Measurements from ENCODE around the gene SLC27A4.

Gene SLC27A4

GRCh38 chr9:128325629-128326028 lies 14.7 kb upstream of the SLC27A4 start:
- H3K27ac ChIP-seq: no peak overlapping the region
- TF ChIP-seq ZFX (IDR thresholded peaks at IDR 0.05; ENCODE audit: borderline replicate concordance): no peak
- TF ChIP-seq, protein P1, sequence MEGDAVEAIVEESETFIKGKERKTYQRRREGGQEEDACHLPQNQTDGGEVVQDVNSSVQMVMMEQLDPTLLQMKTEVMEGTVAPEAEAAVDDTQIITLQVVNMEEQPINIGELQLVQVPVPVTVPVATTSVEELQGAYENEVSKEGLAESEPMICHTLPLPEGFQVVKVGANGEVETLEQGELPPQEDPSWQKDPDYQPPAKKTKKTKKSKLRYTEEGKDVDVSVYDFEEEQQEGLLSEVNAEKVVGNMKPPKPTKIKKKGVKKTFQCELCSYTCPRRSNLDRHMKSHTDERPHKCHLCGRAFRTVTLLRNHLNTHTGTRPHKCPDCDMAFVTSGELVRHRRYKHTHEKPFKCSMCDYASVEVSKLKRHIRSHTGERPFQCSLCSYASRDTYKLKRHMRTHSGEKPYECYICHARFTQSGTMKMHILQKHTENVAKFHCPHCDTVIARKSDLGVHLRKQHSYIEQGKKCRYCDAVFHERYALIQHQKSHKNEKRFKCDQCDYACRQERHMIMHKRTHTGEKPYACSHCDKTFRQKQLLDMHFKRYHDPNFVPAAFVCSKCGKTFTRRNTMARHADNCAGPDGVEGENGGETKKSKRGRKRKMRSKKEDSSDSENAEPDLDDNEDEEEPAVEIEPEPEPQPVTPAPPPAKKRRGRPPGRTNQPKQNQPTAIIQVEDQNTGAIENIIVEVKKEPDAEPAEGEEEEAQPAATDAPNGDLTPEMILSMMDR (IDR thresholded peaks at IDR 0.05): no peak

- TF ChIP-seq, protein P1 (IDR thresholded peaks at IDR 0.05): no peak
- no peak for TF ChIP-seq ZFX (IDR thresholded peaks at IDR 0.05; ENCODE audit: borderline replicate concordance)
- no peak overlapping the region for H3K27ac ChIP-seq
Observed at GRCh38 chr9:128333451-128333869, 6.9 kb upstream of the SLC27A4 start.

GRCh38 chr9:128335161-128335560 lies 5.2 kb upstream of the SLC27A4 start:
- H3K27ac ChIP-seq: no peak overlapping the region
- no peak for TF ChIP-seq ZFX (IDR thresholded peaks at IDR 0.05; ENCODE audit: borderline replicate concordance)
- TF ChIP-seq, protein P1 (IDR thresholded peaks at IDR 0.05): no peak

DNA sequence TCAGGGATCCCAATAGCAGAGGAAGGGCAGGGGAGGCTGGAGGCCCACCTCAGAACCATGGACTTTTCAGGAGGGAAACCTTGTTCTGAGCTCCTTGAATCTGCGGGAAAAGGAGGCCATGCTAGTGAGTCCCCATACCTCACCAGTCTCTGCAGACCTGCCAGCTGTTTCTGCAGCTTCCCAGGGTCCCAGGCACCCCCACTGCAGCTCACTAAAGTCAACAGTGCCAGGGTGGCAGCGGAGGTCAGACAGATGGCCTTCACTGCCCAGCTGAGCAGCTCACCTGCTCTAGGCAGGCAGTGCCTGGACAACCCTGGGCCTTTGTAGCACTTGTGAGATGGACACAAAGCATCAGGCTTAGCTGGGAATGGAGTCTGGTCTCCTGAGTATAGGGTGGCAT lies 4.4 kb upstream of the SLC27A4 start:
- no peak overlapping the region for H3K27ac ChIP-seq
- no peak for TF ChIP-seq ZFX (IDR thresholded peaks at IDR 0.05; ENCODE audit: borderline replicate concordance)
- TF ChIP-seq, protein P1 (IDR thresholded peaks at IDR 0.05): no peak

DNA sequence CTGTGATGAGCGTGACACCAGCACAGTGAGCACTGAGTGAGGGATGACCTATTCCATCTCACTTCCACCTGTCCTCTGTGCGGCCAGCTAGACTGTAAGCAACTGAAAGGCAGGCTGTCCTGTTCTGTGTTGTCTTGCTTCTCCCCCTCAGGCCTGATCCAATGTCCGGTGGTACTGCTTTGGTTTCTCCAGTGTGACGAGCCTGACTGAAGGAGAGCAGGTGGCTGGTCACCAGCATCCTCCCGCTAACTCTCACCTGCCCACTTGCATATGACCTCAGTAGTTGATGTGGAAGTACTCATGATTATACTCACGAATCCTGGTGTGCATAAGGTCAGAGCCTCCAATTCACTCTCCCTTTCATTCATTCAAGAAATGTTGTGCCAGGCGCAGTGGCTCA lies 2.4 kb upstream of the SLC27A4 start:
- no peak for TF ChIP-seq ZFX (IDR thresholded peaks at IDR 0.05; ENCODE audit: borderline replicate concordance)
- TF ChIP-seq, protein P1 (IDR thresholded peaks at IDR 0.05): no peak
- no peak overlapping the region for H3K27ac ChIP-seq

DNA sequence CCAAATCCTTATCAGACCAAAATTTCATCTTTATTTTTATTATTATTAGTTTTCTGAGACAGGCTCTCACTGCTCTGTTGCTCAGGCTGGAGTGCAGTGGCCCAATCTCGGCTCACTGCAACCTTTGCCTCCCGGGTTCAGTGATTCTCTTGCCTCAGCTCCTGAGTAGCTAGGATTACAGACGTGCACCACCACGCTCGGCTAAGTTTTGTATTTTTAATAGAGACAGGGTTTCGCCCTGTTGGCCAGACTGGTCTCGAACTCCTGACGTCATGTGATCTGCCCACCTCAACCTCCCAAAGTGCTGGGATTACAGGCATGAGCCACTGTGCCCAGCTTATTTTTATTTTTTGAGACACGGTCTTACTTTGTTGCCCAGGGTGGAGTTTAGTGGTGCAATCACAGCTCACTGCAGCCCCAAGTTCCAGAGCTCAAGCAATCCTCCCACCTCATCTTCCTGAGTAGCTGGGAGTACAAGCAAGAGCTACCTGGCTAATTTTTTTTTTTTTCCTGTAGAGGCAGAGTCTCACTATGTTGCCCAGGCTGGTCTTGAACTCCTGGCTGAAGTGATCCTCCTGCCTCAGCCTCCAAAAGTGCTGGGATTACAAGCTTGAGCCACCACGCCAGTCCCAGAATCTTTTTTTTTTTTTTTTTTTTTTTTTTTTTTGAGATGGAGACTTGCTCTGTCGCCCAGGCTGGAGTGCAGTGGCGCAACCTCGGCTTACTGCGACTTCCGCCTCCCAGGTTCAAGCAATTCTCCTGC lies 1.3 kb upstream of the SLC27A4 start:
- peak overlapping the region; percentile 79 for H3K27ac ChIP-seq

DNA sequence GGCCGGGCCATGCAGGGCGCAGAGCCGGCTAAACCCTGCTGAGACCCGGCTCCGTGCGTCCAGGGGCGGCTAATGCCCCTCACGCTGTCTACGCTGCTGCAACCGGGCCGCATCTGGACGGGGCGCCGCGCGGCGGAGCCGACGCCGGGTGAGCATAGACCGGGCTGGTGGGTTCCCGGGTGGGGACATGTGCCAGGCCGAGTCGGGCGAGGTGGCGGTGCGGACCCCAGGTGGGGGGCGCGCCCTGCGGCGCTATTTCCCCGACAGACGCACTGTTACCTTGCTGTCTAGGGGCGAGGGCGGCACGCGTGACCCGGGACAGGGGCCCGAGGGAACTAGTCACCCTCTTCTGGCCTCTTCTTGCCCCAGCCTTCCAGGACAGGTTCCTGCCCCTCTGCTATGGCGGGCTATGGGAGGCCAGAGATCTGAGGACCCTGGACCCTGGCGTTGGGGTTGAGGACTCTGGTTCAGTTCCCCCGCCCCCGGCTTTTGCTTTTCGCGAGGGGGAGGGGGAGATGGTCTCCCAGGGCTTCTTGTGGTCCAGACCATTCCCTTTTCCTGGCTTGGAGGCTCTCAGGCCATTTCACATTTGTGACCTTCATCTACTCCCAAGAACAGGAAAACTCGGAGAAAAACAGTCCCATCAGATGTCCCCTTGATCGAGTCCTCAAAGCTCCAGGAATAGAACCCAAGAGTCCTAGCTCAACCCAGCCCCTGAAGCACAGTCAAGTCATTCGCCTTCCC lies 536 bp downstream of the SLC27A4 start:
- TF ChIP-seq, protein P1 (IDR thresholded peaks at IDR 0.05): no peak
- no peak for TF ChIP-seq ZFX (IDR thresholded peaks at IDR 0.05; ENCODE audit: borderline replicate concordance)

More for the DNA sequence above, 536 bp downstream of the SLC27A4 start:
- peak overlapping the region; percentile 79 for H3K27ac ChIP-seq
